Suppressor macrophage (primary cell): ENCODE data around the gene CEBPA.
"Not testable (repeated sequence)": the region's sequence is repeated elsewhere in the genome, so short reads cannot be mapped to it uniquely, and the experiment has no call there.

ENCODE experiments used
- DNase-seq, 4 experiments: peaks; one replicate each; pipeline ENCODE4 v3.0.0-alpha.2; 2020 to 2022

CEBPA gene

GRCh38 chr19:33324628-33325027 lies 22.3 kb upstream of the CEBPA start:
- DNase-seq: no peak

GRCh38 chr19:33323093-33323820 lies 20.9 kb upstream of the CEBPA start:
- DNase-seq: no peak

- no peak for DNase-seq
These were observed 18.3 kb upstream of the CEBPA start for GRCh38 chr19:33320636-33321035.

- DNase-seq: not testable (repeated sequence)
These were observed 15.7 kb upstream of the CEBPA start for GRCh38 chr19:33317991-33318390.

DNA sequence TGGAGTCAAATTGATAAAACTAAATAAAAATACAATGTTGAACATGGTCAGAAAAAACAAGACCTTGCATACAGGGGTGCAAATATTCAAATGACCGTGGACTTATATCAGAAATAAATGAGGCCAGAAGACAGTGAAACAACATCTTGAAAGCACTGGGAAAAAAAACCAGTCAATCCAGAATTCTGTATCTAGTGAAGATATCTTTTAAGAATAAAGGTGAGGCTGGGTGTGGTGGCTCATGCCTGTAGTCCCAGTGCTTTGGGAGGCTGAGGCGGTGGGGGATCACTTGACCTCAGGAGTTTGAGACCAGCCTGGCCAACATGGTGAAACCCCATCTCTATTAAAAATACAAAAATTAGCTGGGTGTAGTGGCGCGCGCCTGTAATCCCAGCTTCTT lies 15.2 kb upstream of the CEBPA start:
- no peak for DNase-seq

- no peak for DNase-seq
These were observed 14.4 kb upstream of the CEBPA start for GRCh38 chr19:33316541-33317264.

- DNase-seq: not testable (repeated sequence)
These were observed 10.5 kb upstream of the CEBPA start for GRCh38 chr19:33312808-33313207.

GRCh38 chr19:33312065-33312464 lies 9.7 kb upstream of the CEBPA start:
- DNase-seq: no peak

DNA sequence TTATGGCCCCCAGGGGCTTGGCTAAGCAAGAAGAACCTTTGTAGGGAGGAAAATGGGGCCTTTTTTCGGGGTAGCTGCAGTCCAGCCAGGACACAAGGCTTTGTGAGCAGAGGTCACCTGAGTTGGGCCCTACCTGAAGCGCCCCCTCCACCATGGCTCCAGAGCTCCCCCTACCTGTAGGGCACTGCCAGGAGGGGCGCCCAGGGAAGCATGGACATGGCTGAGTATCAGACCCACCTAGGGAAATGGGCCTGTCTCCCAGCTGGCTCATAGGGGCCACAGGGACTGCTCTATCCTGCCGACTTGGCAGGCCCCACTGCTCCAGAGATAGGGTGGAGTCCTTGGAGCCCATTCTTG lies 9.0 kb upstream of the CEBPA start:
- no peak for DNase-seq

DNA sequence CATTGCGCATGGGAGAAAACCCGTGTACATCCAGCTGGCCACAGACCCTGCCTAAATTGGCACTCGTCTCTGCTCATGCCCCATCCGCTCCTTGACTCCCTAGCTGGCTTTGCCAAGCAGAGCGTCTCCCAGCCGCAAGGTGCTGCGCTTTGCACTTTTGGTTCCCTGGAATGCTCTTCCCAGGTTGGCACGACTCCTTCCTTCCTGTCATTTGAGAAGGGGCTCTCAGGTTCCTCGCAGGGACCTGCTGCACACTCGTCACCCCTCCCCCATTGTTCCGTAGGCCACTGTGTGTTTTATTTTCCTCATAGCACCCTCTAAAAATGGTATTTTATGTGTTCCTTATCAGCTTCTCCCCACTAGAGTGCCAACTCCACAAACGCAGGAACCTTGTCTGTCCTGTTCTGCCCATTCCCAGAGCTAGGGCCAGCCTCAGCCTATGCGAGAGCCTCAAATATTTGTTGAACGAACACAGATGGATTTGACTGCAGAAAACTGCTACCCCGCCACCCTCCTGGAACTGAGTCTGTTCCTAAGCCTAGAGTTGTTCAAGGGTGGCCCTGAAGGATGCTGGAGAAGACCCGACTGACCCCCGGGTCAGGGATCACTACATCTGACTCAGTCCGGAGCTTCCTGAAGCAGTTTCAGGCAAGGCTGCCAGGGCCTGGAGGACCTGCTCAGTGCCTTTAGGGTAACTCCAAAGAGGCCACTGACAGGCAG lies 8.4 kb upstream of the CEBPA start:
- DNase-seq: no peak

DNA sequence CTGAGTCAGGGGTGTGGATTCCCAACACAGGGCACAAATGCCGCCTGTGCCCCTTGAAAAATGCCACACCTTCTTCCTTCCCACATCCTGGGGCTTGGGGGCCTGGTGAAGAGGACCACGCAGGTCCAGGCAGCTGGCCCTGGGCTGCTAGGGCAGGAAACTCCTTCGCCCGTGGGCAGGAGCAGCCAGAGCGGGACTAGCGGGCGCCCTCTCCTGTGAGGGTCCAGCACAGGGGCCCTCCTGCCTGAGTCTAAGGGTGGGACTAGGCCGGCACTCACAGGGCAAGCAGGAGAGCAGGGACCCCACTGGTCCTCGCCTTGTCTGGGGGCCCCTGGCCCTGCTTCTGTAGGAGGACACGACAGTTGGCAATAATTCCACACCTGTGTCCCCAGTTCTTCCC lies 7.5 kb upstream of the CEBPA start:
- DNase-seq: no peak

DNA sequence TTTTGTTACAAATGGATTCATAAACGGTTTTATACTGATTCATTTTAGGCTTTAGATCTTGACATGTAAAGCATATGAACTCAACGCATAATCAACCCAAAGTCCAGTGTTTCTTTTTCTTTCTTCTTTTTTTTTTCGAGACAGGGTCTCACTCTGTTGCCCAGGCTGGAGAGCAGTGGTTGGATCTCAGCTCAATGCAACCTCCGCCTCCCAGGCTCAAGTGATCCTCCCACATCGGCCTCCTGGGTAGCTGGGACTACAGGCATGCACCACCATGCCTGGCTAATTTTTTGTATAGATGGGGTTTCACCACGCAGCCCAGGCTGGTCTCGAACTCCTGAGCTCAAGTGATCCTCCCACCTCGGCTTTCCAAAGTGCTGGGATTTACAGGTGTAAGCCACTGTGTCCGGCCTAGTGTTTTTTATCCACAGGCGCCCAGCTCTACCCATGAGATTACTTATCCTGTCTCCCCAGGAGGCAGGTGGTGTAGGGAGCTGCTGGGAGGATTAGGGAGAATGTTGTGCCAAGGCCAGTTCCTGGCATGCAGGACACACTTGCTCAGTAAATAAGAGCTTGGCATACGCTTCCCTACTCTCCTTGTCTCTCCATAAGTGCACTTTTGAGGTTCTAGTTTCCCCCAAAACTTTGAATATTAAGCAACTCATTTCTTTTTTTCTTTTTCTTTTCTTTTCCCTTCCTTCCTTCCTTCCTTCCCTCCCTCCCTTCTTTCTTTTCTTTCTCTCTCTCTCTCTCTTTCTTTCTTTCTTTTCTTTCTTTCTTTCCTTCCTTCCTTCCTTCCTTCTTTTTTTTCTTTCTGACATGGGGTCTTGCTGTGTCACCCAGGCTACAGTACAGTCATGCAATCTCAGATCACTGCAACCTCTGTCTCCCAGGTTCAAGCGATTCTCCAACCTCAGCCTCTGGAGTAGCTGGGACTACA lies 4.8 kb upstream of the CEBPA start:
- no peak for DNase-seq

- no peak for DNase-seq
These were observed 3.9 kb upstream of the CEBPA start for GRCh38 chr19:33306191-33306590.

DNA sequence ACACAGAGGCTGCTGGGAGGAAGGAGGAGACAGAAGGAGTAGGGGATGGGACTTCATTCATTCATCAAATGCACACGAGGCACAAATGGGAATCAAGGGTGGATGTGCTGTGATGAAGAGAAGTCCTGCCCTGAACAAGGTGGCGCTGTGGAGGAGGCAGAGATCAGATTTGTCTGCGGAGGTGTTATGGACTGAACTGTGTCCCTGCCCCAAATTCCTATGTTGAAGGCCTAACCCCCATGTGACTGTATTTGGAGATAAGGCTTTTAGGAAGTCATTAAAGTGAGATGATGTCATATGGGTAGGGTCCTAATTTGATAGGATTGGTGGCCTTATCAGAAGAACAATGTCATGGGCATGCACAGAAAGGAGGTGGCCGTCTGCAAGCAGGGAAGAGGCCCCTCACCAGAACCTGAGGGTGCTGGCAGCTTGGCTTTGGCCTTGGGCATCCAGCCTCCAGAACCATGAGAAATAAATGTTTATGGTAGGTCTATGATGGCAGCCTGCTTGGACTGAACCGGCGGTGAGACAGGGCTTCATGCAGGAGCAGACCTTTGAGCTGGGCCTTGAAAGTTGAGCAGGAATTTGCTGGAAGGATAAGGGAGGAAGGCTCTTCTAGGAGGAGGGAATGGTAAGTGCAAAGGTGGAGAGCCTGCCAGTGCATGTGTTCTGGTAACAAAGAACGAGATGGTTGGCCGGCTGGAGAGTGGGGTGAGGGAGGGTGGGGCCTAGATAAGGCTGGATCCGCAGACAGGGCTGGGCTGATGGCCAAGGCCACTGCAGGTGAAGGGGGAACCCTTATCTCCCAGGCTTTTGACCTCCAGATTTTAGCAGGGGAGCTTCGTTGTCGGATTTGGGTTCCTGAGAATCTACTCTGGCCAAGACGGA lies 2.7 kb upstream of the CEBPA start:
- no peak for DNase-seq

- DNase-seq: no peak
These were observed 2.0 kb upstream of the CEBPA start for GRCh38 chr19:33304371-33304759.

- peak in 2 of 4 experiments; percentile 29 to 42 for DNase-seq
These were observed 1.5 kb upstream of the CEBPA start for GRCh38 chr19:33303791-33304345.

DNA sequence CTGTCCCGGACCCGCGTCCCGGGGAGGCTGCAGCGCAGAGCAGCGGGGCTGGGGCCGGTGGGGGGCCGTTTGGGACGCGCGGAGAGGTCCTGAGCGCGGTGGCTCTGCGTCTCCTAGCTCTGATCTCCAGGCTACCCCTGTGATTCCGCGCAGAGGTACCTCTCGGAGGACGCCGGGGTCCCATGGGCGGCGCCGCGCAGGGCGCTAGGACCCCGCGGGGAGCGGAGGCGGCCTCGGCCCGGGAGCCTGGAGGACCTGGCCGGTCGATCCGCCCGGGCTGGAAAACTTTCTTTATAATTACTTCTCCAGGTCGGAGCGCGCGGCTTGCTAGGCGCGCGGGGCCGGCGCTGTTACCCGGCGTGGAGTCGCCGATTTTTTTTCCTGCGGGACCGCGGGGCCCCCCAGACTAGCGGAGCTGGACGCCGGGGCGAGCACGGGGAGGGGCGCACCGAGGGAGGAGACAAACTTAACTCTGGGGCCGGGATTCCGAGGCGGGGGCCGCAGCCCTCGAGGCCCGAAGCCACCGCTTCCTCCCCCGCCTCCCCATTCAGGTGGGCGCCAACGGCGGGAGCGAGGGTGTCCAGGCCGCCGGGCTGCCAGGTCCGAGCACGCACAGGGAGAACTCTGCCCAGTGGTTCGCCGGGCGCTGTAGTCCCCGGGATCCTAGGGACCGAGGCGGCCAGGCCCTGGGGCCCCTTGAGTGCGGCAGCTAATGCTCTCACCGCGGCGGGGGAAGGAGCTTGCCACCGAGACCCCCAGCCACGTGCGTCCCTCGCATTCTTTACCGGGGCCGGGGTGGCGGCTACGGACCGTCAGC lies 848 bp upstream of the CEBPA start:
- DNase-seq: peak; percentile 58 to 88 (median 70)

- DNase-seq: peak in 1 of 4 experiments; percentile 48
These were observed 497 bp downstream of the CEBPA start for GRCh38 chr19:33301900-33302174.

GRCh38 chr19:33301144-33301899 lies 1.0 kb downstream of the CEBPA start:
- peak in 3 of 4 experiments; percentile 47 to 71 (median 48) for DNase-seq

DNA sequence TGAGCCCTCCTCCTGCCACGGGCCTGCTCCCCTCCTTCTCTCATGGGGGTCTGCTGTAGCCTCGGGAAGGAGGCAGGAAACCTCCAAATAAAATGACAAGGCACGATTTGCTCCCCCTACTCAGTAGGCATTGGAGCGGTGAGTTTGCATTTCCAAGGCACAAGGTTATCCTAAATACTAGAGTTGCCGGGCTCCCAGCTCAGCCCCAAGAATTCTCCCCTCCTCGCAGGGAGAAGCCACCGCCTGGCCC lies 1.5 kb downstream of the CEBPA start:
- DNase-seq: no peak
